IMR-90 (cell line): ENCODE results near the gene GVQW3. TPM values are rescaled to one million over a fixed set of nuclear protein-coding genes. Genes with fewer than 3 reads are reported as not detected.

Experiments
- ATAC-seq: fragments of 200-7000 bp; cut with Tn5 transposase; 2 replicates; pipeline ENCODE4 v1.9.1; 2020; ENCODE audit warnings: low read depth, mild to moderate bottlenecking, moderate library complexity
- BruUV-seq: library from RNA; stranded (reverse); fragments of 400-500 nt; replicated peaks from 2 replicates; lab custom pipeline; 2021; lab: Mats Ljungman, UMichigan
- CTCF ChIA-PET: fragments of 300-600 bp; formaldehyde crosslinking; extraction: SDS; loops from one replicate; lab custom pipeline; 2021; ENCODE audit warnings: antibody characterized with exemption; lab: Yijun Ruan, JAX
- POLR2A ChIA-PET: fragments of 300-600 bp; sonication (Branson Sonifier 250); formaldehyde crosslinking; loops from one replicate; lab custom pipeline; 2022; ENCODE audit warnings: antibody characterized with exemption; ENCODE audit not compliant: unreplicated experiment; lab: Charles Lee
- DNase-seq: peaks from one replicate; pipeline ENCODE4 v3.0.0; 2013
- H2AFZ ChIP-seq: replicated peaks from 2 replicates; pipeline ENCODE3; 2013; ENCODE audit warnings: low read length, mild to moderate bottlenecking; ENCODE audit not compliant: poor library complexity
- H2AK5ac ChIP-seq: 2 replicates; pipeline ENCODE4 v1.6.1; 2013; ENCODE audit warnings: low read depth, low read length, inconsistent platforms
- H2AK9ac ChIP-seq: replicated peaks from 2 replicates; pipeline ENCODE3; 2013; ENCODE audit warnings: mild to moderate bottlenecking, low read depth, low read length, moderate library complexity; ENCODE audit not compliant: poor library complexity
- H2BK120ac ChIP-seq: 2 replicates; pipeline ENCODE4 v1.6.1; 2013; ENCODE audit warnings: low read depth, low read length, inconsistent platforms
- H2BK15ac ChIP-seq: 3 replicates; pipeline ENCODE4 v1.6.1; 2013; ENCODE audit warnings: low read depth, low read length, inconsistent platforms
- H2BK20ac ChIP-seq: 2 replicates; pipeline ENCODE4 v1.6.1; 2013; ENCODE audit warnings: low read depth, mild to moderate bottlenecking, inconsistent platforms, low read length, moderate library complexity
- H2BK5ac ChIP-seq: 2 replicates; pipeline ENCODE4 v1.6.1; 2013; ENCODE audit warnings: mild to moderate bottlenecking, low read depth, low read length, inconsistent platforms; ENCODE audit not compliant: poor library complexity, severe bottlenecking
- H3K14ac ChIP-seq: replicated peaks from 2 replicates; pipeline ENCODE4 v1.6.1; 2013; ENCODE audit warnings: low read depth, low read length, inconsistent platforms
- H3K18ac ChIP-seq: 2 replicates; pipeline ENCODE4 v1.6.1; 2013; ENCODE audit warnings: low read depth, low read length, control low read depth
- H3K23ac ChIP-seq: 2 replicates; pipeline ENCODE4 v1.6.1; 2013; ENCODE audit warnings: low read depth, low read length, inconsistent platforms
- H3K27ac ChIP-seq: 2 replicates; pipeline ENCODE4 v1.5.1; 2013; ENCODE audit warnings: mild to moderate bottlenecking, control low read depth, low read length; ENCODE audit not compliant: insufficient read depth
- H3K27me3 ChIP-seq: 2 replicates; pipeline ENCODE4 v1.6.1; 2013; ENCODE audit warnings: low read length; ENCODE audit not compliant: control insufficient read depth, insufficient read depth
- H3K36me3 ChIP-seq: 2 replicates; pipeline ENCODE4 v1.6.1; 2013; ENCODE audit warnings: low read length, mixed read lengths; ENCODE audit not compliant: control insufficient read depth, insufficient read depth
- H3K4ac ChIP-seq: 2 replicates; pipeline ENCODE4 v1.6.1; 2013; ENCODE audit warnings: low read depth, low read length, inconsistent platforms
- H3K4me1 ChIP-seq: 2 replicates; pipeline ENCODE4 v1.6.1; 2013; ENCODE audit warnings: low read length, mixed read lengths; ENCODE audit not compliant: control insufficient read depth, insufficient read depth
- H3K4me2 ChIP-seq: 2 replicates; pipeline ENCODE4 v1.6.1; 2013; ENCODE audit warnings: low read depth, mild to moderate bottlenecking, control low read depth, low read length, moderate library complexity
- H3K4me3 ChIP-seq: 2 replicates; pipeline ENCODE4 v1.5.1; 2013; ENCODE audit warnings: low read depth, mild to moderate bottlenecking, control low read depth, low read length, moderate library complexity; ENCODE audit not compliant: insufficient read depth
- H3K56ac ChIP-seq: 2 replicates; pipeline ENCODE4 v1.6.1; 2013; ENCODE audit warnings: low read length, inconsistent platforms; ENCODE audit not compliant: insufficient read depth; ENCODE audit errors: extremely low read depth
- H3K79me1 ChIP-seq, 2 experiments: 2 replicates each; pipeline ENCODE4 v1.6.1; 2013; ENCODE audit warnings: low read length in 2 of 2, inconsistent platforms in 1 of 2, low read depth in 1 of 2
- H3K9ac ChIP-seq: 2 replicates; pipeline ENCODE4 v1.6.1; 2013; ENCODE audit warnings: low read depth, low read length, control low read depth
- H3K9me1 ChIP-seq: 2 replicates; pipeline ENCODE4 v1.6.1; 2013; ENCODE audit warnings: low read length, inconsistent platforms; ENCODE audit not compliant: insufficient read depth
- H3K9me3 ChIP-seq: 2 replicates; pipeline ENCODE4 v1.6.1; 2013; ENCODE audit warnings: low read length; ENCODE audit not compliant: control insufficient read depth, insufficient read depth
- H4K20me1 ChIP-seq: 2 replicates; pipeline ENCODE4 v1.6.1; 2013; ENCODE audit warnings: low read length, inconsistent platforms; ENCODE audit not compliant: insufficient read depth
- H4K5ac ChIP-seq: 2 replicates; pipeline ENCODE4 v1.6.1; 2013; ENCODE audit warnings: mild to moderate bottlenecking, low read depth, low read length, control low read depth
- H4K8ac ChIP-seq, 2 experiments: 2 replicates each; pipeline ENCODE4 v1.6.1; 2013; ENCODE audit warnings: low read depth in 2 of 2, low read length in 2 of 2, control low read depth in 1 of 2, inconsistent platforms in 1 of 2
- H4K91ac ChIP-seq: 2 replicates; pipeline ENCODE4 v1.6.1; 2013; ENCODE audit warnings: low read depth, low read length, inconsistent platforms; ENCODE audit not compliant: insufficient read depth
- BHLHE40 ChIP-seq: fragments of 150-350 bp; IDR thresholded peaks from 2 replicates; pipeline ENCODE4 v1.6.1; 2016; ENCODE audit warnings: mild to moderate bottlenecking, low read depth, low read length
- CHD1 ChIP-seq: IDR thresholded peaks from 2 replicates; pipeline ENCODE4 v1.6.1; 2012; ENCODE audit warnings: low read depth, low read length, improper control_type of control experiment
- FOS ChIP-seq: fragments of 150-350 bp; IDR thresholded peaks from 2 replicates; pipeline ENCODE4 v1.6.1; 2016; ENCODE audit warnings: low read depth, low read length
- MAZ ChIP-seq: IDR thresholded peaks from 2 replicates; pipeline ENCODE4 v1.6.1; 2012; ENCODE audit warnings: low read depth, mild to moderate bottlenecking, low read length, improper control_type of control experiment, moderate library complexity, borderline replicate concordance
- MXI1 ChIP-seq: IDR thresholded peaks from 2 replicates; pipeline ENCODE4 v1.6.1; 2012; ENCODE audit warnings: low read depth, mild to moderate bottlenecking, low read length, moderate library complexity, borderline replicate concordance
- POLR2A ChIP-seq: IDR thresholded peaks from 2 replicates; pipeline ENCODE4 v1.6.1; 2012; ENCODE audit warnings: mild to moderate bottlenecking, low read depth, low read length
- WGBS, 2 experiments: methylation state at CpG; one replicate each; pipeline versions ENCODE4 v1.1.5 to v1.1.7; 2013; ENCODE audit warnings: missing lambda C conversion rate in 2 of 2; ENCODE audit not compliant: insufficient read length in 1 of 2; ENCODE audit errors: extremely low coverage in 2 of 2; 5-methylcytosine and 5-hydroxymethylcytosine counted together
- dilution Hi-C: fragments of 300-500 bp; cut with HindIII; formaldehyde crosslinking; loops from one replicate; pipeline ENCODE4 v1.14.3; 2018; ENCODE audit warnings: low sequenced_read_pairs; ENCODE audit not compliant: unreplicated experiment
- in situ Hi-C: fragments of 300-500 bp; cut with MboI; formaldehyde crosslinking; loops from 3 replicates; pipeline ENCODE4 v1.14.3; 2019; ENCODE audit warnings: low sequenced_read_pairs, inconsistent platforms, mixed read lengths
- intact Hi-C: fragments of 100-400 bp; cut with micrococcal nuclease; formaldehyde crosslinking; loops from 2 replicates; pipeline ENCODE4 v1.10.0; 2022
- polyA plus RNA-seq, 3 experiments: library from polyadenylated mRNA; depleted of rRNA; stranded (reverse); fragments of >200 nt; gene quantifications; 2 replicates each; pipeline ENCODE4 v1.2.3, GENCODE V29; 2012; ENCODE audit warnings: low replicate concordance in 1 of 3
- total RNA-seq: library from RNA; depleted of rRNA; stranded (reverse); fragments of >200 nt; gene quantifications from 2 replicates; pipeline ENCODE4 v1.2.3, GENCODE V29; 2012

GVQW3 gene
- total and polyA plus RNA-seq, 2 of the 4 experiments (the other 2 are of a cell fraction): 0.96 to 1.1 TPM

- H4K5ac ChIP-seq: peak overlapping the region; percentile 61
- H3K4me1 ChIP-seq: peaks cover 8% of the 10 kb centered on the region
- peak overlapping the region; percentile 99 for H3K4me3 ChIP-seq
- H3K79me1 ChIP-seq: peaks cover 22 to 59% of the 10 kb centered on the region in 2 experiments
- no peak overlapping the region for H2BK120ac ChIP-seq
- dilution Hi-C loops (no loop called here), intact Hi-C loops (loop anchor here (5.0 to 10.0 kb wide), 3 partner anchors 62 to 294 kb away; partner anchors contain the start of gene LRRC32), in situ Hi-C loops (no loop called here)
- peaks cover 11% of the 10 kb centered on the region for H3K9me1 ChIP-seq
- H2AFZ ChIP-seq: peak overlapping the region; percentile 95
- ChIA-PET CTCF (no interaction called here), POLR2A (no interaction called here)
- H2BK20ac ChIP-seq: no peak overlapping the region
- peak overlapping the region; percentile 37 for H3K4ac ChIP-seq
- peak overlapping the region; percentile 0 to 4; a peak in 1 of 4 replicates for H4K8ac ChIP-seq
- H2AK9ac ChIP-seq: peak overlapping the region; percentile 1
- 0 out of 2 replicates have a peak overlapping the region, but pooled peaks have one; percentile 2 for H3K56ac ChIP-seq
- peak overlapping the region; percentile 93 for H3K9ac ChIP-seq
- DNase-seq: peak; percentile 13
- TF ChIP-seq POLR2A: 0 out of 2 replicates have a peak, but pooled peaks have one; percentile 34
- TF ChIP-seq MAZ: peak; percentile 37; the same call in 1 of the 2 replicates
- peak; percentile 30; the same call in 1 of the 2 replicates for TF ChIP-seq MXI1
- TF ChIP-seq CHD1: no peak
- peak; percentile 50; the same call in 1 of the 2 replicates for TF ChIP-seq BHLHE40
- no peak for TF ChIP-seq FOS
- no peak overlapping the region for H2BK15ac ChIP-seq
- H3K4me2 ChIP-seq: peak overlapping the region; percentile 100
- peak overlapping the region; percentile 44; the same call in 1 of the 2 replicates for H3K23ac ChIP-seq
- peak; percentile 7 for ATAC-seq
- BruUV-seq: no TSS peak
- H3K9me3 ChIP-seq: no peaks in the 10 kb centered on the region
- H2AK5ac ChIP-seq: no peak overlapping the region
- H4K91ac ChIP-seq: no peak overlapping the region
- peak overlapping the region; percentile 73 for H3K27ac ChIP-seq
- peak overlapping the region; percentile 35 for H3K14ac ChIP-seq
- H3K36me3 ChIP-seq: 0 out of 2 replicates have a peak, but pooled peaks cover 2% of the 10 kb centered on the region
- peaks cover 26% of the 10 kb centered on the region; the same call in 1 of the 2 replicates for H4K20me1 ChIP-seq
- peak overlapping the region; percentile 16 for H3K18ac ChIP-seq
- WGBS, 2 experiments: 0% methylated on average over 27 of the region's 85 CpGs; no CpG with 5 or more reads in 1 of the 2 experiments
- no peaks in the 10 kb centered on the region for H3K27me3 ChIP-seq
- peak overlapping the region; percentile 55 for H2BK5ac ChIP-seq
Observed at GRCh38 chr11:76380159-76380976, 755 bp upstream of the GVQW3 start.
